Activated gamma-delta T cell (primary cell): ENCODE measurements around the gene EXOSC2.

Experiments
- DNase-seq: peaks from one replicate; lab custom pipeline; 2025; lab: John Stamatoyannopoulos, UW

EXOSC2 gene

DNA sequence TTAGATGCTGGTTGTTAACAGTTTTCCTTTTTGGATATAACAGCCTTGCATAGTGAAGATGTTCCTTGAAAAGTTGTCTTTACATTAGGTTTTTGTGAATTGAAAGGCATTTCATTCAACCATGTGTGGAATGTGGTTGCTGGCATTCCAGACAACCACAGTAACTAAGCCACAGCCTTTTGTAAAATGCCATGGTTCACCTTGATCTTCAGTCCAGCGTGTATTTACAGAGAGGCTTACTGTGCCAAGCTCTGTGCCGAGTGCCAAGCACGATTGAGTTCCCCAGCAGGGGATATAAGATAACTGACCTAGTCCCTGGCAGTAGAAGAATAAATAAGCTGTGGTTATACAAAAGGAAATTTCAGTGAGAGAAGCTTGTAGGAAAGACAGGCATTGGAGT lies 4.9 kb downstream of the EXOSC2 start:
- DNase-seq, result no peak

DNA sequence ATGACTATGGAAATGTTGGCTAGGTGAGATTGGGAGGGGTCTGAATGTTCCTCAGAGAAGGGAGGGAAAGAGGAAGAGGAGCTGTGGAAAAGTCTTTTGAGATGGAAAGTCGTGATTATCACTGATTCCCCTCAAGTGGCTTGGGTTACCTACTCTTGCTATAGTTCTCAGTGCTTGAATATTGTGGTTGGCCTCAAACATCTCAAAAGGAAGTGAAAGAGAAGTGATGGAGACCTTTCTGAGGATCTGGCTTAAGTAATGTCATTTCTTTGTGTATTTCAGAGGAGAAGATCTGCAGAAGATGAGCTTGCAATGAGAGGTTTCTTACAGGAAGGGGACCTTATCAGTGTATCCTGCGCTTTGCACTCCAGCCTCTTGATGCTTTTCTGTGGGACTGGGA lies 5.5 kb downstream of the EXOSC2 start:
- no peak for DNase-seq

DNA sequence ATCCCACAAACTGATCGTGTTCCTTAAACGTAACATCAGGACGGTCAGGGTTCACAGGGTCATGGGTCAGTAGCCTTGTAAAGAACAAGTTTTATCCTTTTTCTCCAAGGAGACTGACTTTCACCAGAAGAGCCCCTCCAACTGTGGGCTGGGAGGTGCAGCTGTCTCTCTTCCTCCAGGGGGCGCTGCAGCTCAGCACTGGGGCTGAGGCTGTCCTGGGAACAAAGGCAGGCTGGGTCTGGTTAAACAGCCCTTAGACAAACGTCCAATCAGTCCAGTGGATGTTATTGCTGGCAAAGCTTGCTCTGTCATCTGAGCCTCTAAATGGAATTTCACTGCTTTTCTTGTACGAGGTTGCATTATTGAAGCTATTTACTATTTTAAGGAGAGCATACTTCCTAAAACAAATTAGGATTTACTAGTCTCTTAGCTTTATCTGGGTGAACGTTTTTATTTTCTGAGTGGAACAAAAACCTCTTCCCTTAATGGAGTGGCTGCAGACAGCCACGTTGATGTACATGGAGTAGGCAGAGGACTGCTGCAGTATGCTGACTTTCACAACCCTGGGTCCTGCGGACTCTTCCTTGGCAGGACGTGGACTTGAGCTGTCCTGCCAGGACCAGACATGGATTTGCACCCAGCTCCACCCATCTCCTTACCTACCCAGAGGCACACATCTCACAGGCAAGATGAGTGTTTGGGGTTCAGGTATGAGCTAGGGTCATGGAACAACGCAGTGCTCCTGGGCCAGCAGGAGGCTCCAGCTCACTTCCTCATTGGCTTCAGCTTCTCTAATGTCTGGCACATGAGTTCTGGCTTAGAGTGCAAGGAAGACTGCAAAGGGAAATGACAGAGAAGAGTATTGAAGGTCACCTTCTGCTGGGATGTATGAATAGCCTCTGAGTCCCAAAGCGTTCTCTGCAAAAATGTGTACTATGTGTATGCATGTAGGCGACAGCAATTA lies 7.8 kb downstream of the EXOSC2 start:
- no peak for DNase-seq

DNA sequence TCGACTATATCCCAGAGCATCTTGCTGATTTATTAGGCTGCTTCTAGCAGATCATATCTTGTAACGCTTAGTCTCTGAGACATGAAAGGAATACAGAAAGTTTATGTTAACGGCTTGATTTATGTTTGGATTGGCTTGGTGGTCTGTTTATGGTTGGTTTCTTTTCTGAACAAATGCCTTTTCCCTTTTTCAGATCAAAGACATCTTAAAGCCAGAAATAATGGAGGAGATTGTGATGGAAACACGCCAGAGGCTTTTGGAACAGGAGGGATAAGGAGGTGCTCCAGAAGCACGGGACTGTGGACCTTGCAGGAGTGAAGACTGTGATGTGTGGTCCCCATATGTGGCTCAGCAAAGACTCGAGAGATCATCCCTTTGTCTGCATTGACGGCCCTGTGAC lies 9.9 kb downstream of the EXOSC2 start:
- DNase-seq, result no peak

DNA sequence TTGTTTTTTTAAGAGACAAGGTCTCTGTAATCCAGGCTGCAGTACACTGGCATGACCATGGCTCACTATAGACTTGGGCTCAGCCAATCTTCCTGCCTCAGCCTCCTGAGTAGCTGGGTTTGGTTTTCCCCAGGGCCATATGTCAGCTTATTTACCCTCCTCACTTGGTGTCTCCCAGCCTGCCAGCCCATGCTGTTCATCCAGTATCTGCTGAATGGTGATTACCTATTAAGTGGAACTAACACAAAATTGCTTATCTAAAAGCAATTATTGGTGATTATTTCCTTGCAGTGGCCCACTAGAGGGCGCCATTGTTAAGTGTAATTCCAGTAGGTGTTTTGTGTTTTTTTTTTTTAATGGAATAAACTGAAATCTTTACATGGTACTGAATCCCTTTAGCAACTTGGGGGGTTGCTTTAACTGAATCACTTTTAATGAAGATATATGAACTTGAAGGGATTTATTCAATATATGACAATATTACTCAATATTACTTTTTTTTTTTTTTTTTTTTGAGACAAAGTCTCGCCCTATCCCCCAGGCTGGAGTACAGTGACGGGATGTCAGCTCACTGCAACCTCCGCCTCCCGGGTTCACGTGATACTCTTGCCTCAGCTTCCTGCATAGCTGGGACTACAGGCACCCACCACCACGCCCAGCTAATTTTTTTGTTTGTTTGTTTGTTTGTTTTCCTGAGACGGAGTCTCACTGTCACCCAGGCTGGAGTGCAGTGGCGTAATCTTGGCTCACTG lies 13.8 kb downstream of the EXOSC2 start:
- DNase-seq, result no peak

DNA sequence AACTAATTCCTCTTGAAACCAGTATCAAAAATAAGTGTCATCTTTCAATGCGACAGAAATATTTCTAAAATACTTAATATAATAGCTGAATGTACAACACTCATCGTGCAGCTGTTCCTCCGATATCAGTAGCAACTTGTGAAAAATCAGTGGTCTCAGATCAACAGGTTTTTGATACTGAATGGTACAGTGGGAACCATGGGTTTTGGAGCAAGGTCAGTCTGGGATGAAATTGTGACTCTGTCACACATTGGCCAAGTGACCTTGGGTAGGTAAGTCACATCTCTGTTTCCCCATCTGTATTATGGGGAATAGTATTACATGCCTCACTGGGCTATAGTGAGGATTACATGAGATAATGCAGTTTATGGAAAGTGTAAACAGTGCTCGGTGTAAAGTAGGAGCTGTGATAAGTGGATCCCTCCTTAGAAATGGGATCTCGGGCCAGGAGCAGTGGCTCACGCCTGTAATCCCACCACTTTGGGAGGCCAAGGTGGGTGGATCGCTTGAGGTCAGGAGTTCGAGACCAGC lies 17.3 kb downstream of the EXOSC2 start:
- DNase-seq, result no peak

DNA sequence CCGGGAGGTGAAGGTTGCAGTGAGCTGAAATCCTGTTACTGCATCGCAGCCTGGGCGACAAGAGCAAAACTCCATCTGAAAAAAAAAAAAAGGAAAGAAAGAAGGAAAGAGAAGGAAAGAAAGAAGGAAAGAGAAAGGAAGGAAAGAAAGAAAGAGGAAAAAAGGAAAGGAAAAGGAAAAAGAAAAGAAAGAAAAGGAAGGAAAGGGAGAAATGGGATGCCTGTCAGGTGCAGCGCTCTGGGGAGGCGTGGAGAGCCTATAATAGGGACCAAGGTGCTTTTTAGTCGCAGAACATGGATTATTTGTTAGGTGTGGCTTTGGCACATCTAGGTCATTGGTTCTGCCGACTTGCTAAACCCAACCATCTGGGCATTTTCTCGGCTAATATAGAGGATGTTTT lies 17.9 kb downstream of the EXOSC2 start:
- no peak for DNase-seq

DNA sequence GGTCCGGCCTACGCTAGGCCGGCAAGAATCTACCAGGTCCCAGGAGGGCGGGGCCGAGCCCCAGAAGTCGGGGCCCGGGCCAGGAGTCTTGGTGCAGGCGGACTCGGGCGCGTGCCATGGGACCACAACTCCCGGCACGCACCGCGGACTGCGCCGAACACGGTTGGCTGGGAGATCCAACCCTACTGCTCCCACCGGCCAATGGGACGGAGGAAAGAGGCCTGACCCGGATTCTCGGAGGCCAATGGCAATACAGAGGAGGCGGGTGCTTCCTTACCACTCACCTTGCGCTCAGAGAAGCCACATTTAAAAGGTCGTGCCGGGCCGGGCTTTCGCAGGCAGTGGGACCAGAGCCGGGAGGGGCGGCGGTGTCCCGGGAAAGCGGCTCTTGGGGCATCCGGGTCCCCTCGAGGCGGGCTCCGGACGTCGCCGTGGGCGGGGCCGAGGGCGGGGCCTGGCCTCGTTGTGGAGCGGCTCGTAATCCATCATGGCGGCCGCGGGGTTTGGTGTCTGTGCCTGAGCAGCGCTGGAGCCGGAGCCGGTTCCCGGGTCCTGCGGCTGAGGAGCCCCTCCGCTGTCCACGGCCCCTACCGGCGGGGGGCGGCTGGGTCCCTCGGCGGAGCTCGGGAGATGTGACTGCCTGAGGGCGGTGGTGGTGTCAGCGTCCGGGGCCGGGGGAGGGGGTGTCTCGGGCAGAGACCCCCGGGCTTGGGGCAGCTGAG lies 19.1 kb downstream of the EXOSC2 start:
- peak; percentile 86 for DNase-seq

DNA sequence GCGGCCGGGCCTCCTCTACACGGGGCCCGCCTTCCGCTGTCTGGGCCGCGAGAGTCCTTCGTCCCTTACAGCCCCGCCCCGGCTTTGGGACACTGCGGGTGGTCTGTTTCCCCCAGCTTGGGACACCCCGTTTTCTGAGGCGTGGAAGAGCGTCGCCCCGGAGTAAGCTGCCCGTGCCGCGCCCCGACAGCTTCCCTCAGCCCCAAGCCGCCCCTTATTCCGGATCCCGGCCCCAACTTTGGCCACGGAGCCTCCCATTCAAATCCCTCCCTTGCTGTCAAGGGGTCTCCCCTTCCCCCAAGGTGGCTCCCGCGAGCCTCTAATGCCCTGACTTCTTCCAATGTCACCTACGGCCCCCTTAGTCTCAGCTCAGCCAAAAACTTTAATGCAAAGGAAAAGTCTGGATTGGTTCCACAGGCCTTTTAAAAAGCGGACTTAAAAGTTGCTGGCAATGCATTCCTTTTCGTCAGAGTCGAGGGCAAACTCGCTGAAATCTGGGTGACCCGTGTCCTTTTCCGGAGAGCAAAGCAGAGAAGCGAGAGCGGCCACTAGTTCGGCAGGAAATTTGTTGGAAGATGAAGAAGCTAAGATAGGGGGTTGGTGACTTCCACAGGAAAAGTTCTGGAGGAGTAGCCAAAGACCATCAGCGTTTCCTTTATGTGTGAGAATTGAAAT lies 19.8 kb downstream of the EXOSC2 start:
- no peak for DNase-seq

DNA sequence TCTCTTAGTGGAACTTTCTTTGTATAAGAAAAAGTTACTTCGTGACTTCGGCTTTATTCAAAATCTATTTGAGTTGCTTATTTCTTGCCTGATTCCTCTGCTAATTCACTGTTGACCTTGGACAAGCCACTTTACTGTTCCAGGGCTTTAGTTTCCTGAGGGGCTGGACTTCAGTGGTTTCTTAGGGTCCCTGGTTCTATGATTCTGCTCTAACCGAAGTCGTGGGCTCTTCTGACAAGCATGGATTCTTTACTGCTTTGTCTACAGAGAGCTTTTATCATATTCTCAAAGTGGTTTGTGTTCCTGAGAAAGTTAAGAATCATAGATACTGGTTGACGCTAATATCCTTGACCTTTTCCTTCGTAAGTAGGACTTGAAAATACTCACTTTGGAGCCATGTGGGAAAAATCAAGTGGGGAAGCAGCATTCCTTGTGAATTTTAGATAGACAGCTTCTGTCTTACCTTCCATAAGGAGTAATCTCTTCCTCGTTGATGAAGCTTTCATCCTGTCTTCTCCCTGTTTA lies 21.1 kb downstream of the EXOSC2 start:
- no peak for DNase-seq

DNA sequence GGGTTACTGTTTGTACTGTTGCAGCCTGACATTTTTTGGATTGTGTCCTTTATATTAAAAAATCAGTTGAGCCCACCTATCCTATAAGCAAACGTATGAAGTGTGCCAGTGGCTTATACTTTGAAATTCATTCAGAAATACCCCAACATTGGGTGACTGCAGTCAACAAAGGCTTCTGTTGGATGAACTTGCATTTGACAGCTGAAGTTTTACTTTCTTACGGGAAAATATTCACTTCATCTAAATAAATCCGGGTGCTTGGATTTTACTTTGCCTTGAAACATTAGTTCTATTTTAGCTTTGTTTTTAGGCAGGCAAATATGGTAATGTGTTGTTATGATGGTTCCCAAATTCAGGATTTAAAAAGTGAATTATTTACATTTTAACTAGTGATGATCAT lies 21.7 kb downstream of the EXOSC2 start:
- no peak for DNase-seq

DNA sequence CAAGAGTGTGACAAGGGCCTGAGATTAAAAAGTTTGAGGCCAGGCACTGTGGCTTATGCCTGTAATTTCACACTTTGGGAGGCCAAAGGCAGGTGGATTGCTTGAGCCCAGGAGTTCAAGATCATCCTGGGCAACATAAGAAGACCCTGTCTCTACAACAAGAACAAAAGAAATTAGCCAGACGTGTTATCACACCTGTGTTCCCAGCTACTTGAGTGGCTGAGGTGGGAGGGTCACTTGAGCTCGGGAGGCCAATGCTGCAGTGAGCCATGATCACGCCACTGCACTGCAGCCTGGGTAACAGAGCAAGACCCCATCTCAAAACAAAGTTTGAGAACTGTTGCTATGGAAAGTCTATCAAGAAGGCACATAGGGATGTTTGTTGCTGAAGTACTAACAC lies 25.0 kb downstream of the EXOSC2 start:
- DNase-seq, result no peak

DNA sequence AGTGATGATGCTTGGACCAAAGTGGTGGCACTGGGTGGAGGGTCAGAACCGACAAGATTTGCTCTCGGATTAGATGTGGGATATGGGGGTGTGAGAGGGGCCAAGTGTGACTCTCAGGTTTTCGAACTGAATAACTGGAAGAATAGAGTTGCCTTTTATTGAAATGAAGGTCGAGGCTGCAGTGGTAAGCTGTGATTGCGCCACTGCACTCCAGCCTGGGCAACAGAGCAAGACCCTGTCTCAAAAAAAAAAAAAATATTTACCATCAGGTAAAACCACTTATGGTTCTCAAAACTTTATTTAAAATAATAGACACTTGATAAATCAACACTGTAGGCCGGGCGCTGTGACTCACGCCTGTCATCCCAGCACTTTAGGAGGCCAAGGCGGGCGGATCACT lies 27.2 kb downstream of the EXOSC2 start:
- DNase-seq, result no peak

DNA sequence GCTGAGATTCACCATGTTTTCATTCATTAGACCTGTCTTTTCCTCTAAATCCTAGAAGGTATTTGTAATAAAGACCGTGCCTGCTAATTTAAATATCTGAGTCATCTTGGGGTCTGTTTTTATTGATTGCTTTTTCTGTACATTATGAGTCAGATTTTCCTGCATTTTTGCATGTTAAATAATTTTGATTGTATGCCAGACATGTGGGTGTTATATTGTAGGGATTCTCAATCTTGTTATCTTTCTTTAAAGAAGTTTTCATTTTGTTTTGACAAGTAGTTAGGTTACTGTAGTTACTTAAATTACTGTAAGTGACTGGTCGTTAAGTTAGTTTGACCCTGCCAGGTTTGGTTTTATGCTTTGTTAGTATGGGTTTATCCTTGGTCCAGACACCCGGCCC lies 35.1 kb downstream of the EXOSC2 start:
- no peak for DNase-seq

DNA sequence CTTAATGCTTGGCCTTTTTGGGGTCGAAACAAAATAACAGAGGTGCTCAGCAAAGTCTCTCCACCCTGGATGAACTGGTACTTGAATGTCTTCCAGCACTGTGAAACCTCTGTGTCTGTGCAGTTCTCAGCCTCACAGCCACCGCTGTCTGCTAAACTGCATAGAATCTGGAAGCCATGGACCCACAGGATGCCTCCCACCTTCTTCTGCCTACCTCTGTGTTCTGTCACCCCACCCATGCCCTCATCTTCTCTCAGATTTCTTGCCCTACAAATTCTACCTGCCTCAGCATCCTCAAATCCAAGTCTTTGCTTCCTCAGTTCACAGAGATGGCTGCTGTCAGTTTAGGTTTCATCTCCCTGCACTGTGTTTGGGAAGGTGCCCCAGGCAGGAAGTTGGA lies 35.6 kb downstream of the EXOSC2 start:
- DNase-seq, result no peak

DNA sequence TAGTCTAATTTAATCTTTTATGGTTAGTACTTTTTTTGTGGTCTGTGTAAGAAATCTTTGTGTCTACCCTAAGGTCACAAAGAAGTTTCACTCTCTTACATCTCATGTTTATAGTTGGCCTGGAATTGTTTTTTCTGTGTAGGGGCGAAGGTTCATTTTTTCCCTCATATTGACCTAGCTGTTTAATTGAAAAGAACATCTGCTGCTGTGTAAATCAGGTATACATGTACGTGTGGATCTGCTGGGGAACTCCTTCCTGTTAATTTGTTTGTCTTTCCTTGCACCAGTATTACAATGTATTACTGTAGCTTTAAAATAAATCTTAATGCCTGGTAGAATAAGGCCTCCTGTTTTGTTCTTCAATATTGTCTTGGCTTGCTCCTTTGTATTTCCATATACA lies 37.8 kb downstream of the EXOSC2 start:
- DNase-seq, result no peak

DNA sequence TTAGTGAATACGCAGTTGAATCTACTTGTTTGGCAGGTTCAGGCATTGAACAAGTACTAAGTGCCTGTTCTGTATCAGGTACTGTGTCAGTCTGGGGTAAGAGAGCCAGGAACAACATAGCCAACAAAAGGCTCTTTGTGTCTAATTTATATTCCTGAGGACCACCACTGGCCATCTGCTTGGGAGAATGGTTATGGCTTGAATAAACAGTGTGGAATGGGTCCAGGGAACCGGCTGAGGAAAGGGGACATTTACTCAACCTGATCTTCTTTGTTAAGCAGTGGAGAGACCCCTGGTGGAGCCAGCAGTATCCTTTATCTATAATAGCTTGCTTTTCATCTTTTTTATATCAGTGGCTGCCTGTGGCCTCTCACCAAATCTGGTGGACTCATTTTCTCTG lies 38.6 kb downstream of the EXOSC2 start:
- no peak for DNase-seq

DNA sequence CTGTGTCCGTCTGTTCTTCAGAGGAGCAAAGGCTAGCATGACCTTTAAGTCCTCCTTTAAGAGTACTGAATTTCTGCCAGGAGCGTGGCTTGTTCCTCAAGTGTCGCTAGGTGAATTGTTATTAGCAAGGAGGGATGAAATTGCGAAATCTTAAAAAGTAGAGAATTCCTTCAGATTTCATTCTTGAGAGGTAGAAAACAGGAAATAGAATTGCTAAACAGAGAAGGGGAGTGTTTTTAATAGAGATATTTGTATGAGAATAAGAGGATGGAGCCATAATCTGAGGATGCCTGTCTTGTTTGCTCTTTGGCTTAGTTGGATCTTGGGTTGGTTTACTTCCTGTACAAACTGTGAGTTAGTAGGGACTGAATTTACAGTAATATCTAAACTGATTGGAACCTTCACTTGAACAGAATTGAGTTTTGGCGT lies 39.2 kb downstream of the EXOSC2 start:
- DNase-seq, result no peak

DNA sequence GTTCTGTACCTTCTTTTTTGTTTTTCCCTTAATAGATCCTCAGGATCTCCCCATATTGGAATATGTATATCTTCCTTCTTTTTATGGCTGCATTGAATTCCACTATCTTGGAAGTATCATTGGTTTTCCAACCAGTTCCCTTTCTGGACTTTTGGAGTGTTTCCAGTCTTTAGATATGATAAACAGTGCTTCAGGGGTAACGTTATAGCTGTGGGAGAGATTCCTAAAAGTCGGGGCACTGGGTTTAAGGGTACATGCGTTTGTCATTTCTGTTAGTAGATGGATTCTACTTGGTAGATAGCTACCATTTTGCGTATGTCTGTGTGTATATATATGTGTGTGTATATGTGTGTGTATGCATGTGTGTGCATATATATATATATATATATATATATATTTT lies 42.0 kb downstream of the EXOSC2 start:
- no peak for DNase-seq

DNA sequence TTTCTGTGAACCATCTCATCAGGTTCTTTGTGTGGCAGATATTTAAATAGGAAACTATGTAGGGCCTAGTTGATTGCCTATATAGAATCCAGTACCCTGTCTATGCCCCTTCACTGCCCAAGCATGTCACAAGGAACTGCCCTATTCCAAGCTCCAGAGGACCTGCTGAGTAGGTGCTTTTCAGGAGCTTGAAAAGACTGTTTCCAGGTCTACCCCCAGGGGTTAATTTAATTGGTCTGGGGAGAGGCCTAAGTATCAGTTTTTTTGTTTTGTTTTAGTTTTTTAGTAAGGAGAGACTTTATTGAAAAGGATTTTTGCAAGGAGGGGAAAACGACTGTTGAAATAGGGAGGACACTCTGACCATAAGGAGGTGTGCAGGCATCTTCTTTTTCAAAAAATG lies 43.3 kb downstream of the EXOSC2 start:
- DNase-seq, result no peak

DNA sequence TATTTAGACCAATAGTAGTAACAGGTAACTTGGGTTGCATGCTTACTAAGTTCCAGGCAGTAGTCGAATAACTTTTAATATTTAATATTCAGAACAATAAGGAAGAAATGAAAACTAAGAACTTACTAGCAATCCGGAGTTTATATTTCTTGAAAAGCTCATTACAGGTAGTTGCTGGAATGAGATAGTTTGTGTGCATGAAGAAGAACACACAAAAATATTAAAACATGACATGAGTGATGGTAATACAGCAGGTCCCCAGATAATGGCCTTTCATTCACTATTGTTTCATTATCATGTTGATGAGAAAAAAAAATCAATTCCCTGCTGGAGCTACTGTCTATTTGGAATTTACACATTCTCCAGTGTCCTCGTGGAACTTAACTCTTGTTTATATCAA lies 44.7 kb downstream of the EXOSC2 start:
- DNase-seq, result no peak
